CD4-positive, alpha-beta T cell treated with Interleukin-12 subunit alpha and Interleukin-12 subunit beta, for 1 hour (primary cell): ENCODE results near the gene SSH2.
A peak's percentile ranks its signal among the peaks of the same experiment; 100 is the strongest.

Experiments
- DNase-seq: peaks from one replicate; pipeline ENCODE4 v3.0.0-alpha.2; 2020

SSH2 gene

GRCh38 chr17:29618272-29619065 is 311.6 kb downstream of the SSH2 start:
- DNase-seq = no peak

- peak; percentile 89 for DNase-seq
Observed at GRCh38 chr17:29617481-29618271, 312.4 kb downstream of the SSH2 start.

GRCh38 chr17:29617125-29617480 is 312.9 kb downstream of the SSH2 start:
- DNase-seq = peak; percentile 93

GRCh38 chr17:29616300-29617048 is 313.6 kb downstream of the SSH2 start:
- DNase-seq = no peak

GRCh38 chr17:29615492-29616299 is 314.3 kb downstream of the SSH2 start:
- DNase-seq = peak; percentile 89

GRCh38 chr17:29615048-29615385 is 315.0 kb downstream of the SSH2 start:
- DNase-seq = peak; percentile 81

- no peak for DNase-seq
Observed at GRCh38 chr17:29614349-29615047, 315.5 kb downstream of the SSH2 start.

- DNase-seq = no peak
Observed at GRCh38 chr17:29613856-29614255, 316.2 kb downstream of the SSH2 start.

GRCh38 chr17:29613352-29613837 is 316.6 kb downstream of the SSH2 start:
- peak; percentile 94 for DNase-seq

- no peak for DNase-seq
Observed at GRCh38 chr17:29612404-29613280, 317.4 kb downstream of the SSH2 start.

GRCh38 chr17:29612094-29612403 is 318.0 kb downstream of the SSH2 start:
- DNase-seq = no peak

GRCh38 chr17:29611351-29612093 is 318.5 kb downstream of the SSH2 start:
- DNase-seq = no peak

- no peak for DNase-seq
Observed at GRCh38 chr17:29610395-29610794, 319.6 kb downstream of the SSH2 start.

- no peak for DNase-seq
Observed at GRCh38 chr17:29608986-29609385, 321.0 kb downstream of the SSH2 start.

GRCh38 chr17:29607557-29608195 is 322.4 kb downstream of the SSH2 start:
- no peak for DNase-seq

- no peak for DNase-seq
Observed at GRCh38 chr17:29603109-29603674, 326.8 kb downstream of the SSH2 start.

GRCh38 chr17:29597361-29598172 is 332.5 kb downstream of the SSH2 start:
- DNase-seq = no peak

- DNase-seq = no peak
Observed at GRCh38 chr17:29596811-29597210, 333.2 kb downstream of the SSH2 start.
